A549 (cell line): ENCODE results near the gene SIRT4. TPM values are rescaled to one million over a fixed set of nuclear protein-coding genes. Genes with fewer than 3 reads are reported as not detected.

Experiments
- ATAC-seq, 2 experiments: fragments of 200-7000 bp in 1 of 2; fragments of >200 bp in 1 of 2; cut with Nextera tagmentation in 1 of 2; cut with Tn5 transposase in 1 of 2; 3 replicates each; pipeline versions ENCODE4 v1.8.0 to v1.9.1; 2018 to 2020; ENCODE audit warnings: mild to moderate bottlenecking in 1 of 2, moderate library complexity in 1 of 2
- CTCF ChIA-PET: fragments of 300-600 bp; sonication (Branson Sonifier 250); formaldehyde crosslinking; extraction: SDS; loops from one replicate; lab custom pipeline; 2021; ENCODE audit warnings: antibody characterized with exemption, inconsistent platforms; lab: Yijun Ruan, JAX
- POLR2A ChIA-PET: fragments of 350-600 bp; formaldehyde crosslinking; extraction: SDS; loops from one replicate; lab custom pipeline; 2021; ENCODE audit warnings: antibody characterized with exemption, inconsistent platforms; lab: Yijun Ruan, JAX
- DNase-seq, 2 experiments: peaks; one replicate each; pipeline versions ENCODE4 v3.0.0 to v3.0.0-alpha.2; 2011 to 2016; ENCODE audit warnings: low read depth in 1 of 2, low spot score in 1 of 2
- FAIRE-seq: peaks from 2 replicates; lab custom pipeline; 2011; peaks lifted over from hg19 to GRCh38; lab: Jason Lieb, UNC
- H3K27ac ChIP-seq, 2 experiments: fragments of >200 bp; sonication (Bioruptor Twin); formaldehyde crosslinking; 3 replicates each; pipeline ENCODE4 v1.5.1; 2016 to 2017
- H3K4me1 ChIP-seq: fragments of >200 bp; sonication (Bioruptor Twin); formaldehyde crosslinking; 3 replicates; pipeline ENCODE4 v1.6.1; 2016
- H3K4me2 ChIP-seq: fragments of >200 bp; sonication (Bioruptor Twin); formaldehyde crosslinking; 3 replicates; pipeline ENCODE4 v1.6.1; 2016
- H3K4me3 ChIP-seq: fragments of >200 bp; sonication (Bioruptor Twin); formaldehyde crosslinking; 3 replicates; pipeline ENCODE4 v1.5.1; 2016
- H3K9me3 ChIP-seq: fragments of >200 bp; sonication (Bioruptor Twin); formaldehyde crosslinking; 3 replicates; pipeline ENCODE4 v1.6.1; 2016
- BHLHE40 ChIP-seq: IDR thresholded peaks from 2 replicates; pipeline ENCODE4 v1.6.1; 2012; ENCODE audit warnings: low read depth, low read length, inconsistent platforms
- CBX8 ChIP-seq: fragments of 200-600 bp; sonication (generic); IDR thresholded peaks from 2 replicates; pipeline ENCODE4 v1.6.1; 2016
- EP300 ChIP-seq, 2 experiments: fragments of >200 bp; sonication (Bioruptor Twin); formaldehyde crosslinking; IDR thresholded peaks; 2 replicates in 1 of 2; 3 replicates in 1 of 2; pipeline ENCODE4 v1.6.1; 2016 to 2017
- FOSB ChIP-seq: fragments of 250-450 bp; sonication (Bioruptor Pico); IDR thresholded peaks from 2 replicates; pipeline ENCODE4 v1.5.0; 2020; ENCODE audit warnings: mild to moderate bottlenecking, moderate library complexity
- FOSL2 ChIP-seq, 2 experiments: fragments of 450-650 bp in 1 of 2; fragments of >200 bp in 1 of 2; sonication (Bioruptor Twin) in 1 of 2; formaldehyde crosslinking; IDR thresholded peaks; 2 replicates each; pipeline versions ENCODE4 v1.5.0 to v1.6.1; 2016 to 2020; ENCODE audit warnings: mild to moderate bottlenecking in 1 of 2, moderate library complexity in 1 of 2
- FOXS1 ChIP-seq: fragments of 250-450 bp; sonication (Bioruptor Pico); IDR thresholded peaks from 2 replicates; pipeline ENCODE4 v1.5.0; 2020; ENCODE audit warnings: mild to moderate bottlenecking, moderate library complexity
- JUN ChIP-seq, 2 experiments: fragments of >200 bp; sonication (Bioruptor Twin); formaldehyde crosslinking; IDR thresholded peaks; 2 replicates in 1 of 2; 3 replicates in 1 of 2; pipeline ENCODE4 v1.6.1; 2016 to 2017
- KDM1A ChIP-seq: fragments of 200-600 bp; sonication (generic); IDR thresholded peaks from 2 replicates; pipeline ENCODE4 v1.6.1; 2016; ENCODE audit warnings: low read depth, mild to moderate bottlenecking
- MAFK ChIP-seq: fragments of 450-650 bp; IDR thresholded peaks from 2 replicates; pipeline ENCODE4 v1.6.1; 2014; ENCODE audit not compliant: partially characterized antibody
- MYC ChIP-seq: IDR thresholded peaks from 2 replicates; pipeline ENCODE4 v1.6.1; 2012; ENCODE audit warnings: mild to moderate bottlenecking, inconsistent platforms, low read length, improper control_type of control experiment, borderline replicate concordance
- NFE2L2 ChIP-seq: fragments of 150-350 bp; conservative IDR thresholded peaks from 2 replicates; pipeline ENCODE4 v1.6.1; 2014; ENCODE audit warnings: low read length
- POLR2AphosphoS2 ChIP-seq: conservative IDR thresholded peaks from 2 replicates; pipeline ENCODE4 v1.6.1; 2012; ENCODE audit warnings: low read length, improper control_type of control experiment, inconsistent platforms
- RAD21 ChIP-seq, 2 experiments: fragments of >200 bp in 1 of 2; sonication (Bioruptor Twin) in 1 of 2; formaldehyde crosslinking in 1 of 2; IDR thresholded peaks in 1 of 2; conservative IDR thresholded peaks in 1 of 2; 2 replicates in 1 of 2; 3 replicates in 1 of 2; pipeline ENCODE4 v1.6.1; 2012 to 2018; ENCODE audit warnings: inconsistent platforms in 1 of 2
- RFX5 ChIP-seq: fragments of 450-650 bp; IDR thresholded peaks from 2 replicates; pipeline ENCODE4 v1.7.1; 2014; ENCODE audit warnings: antibody characterized with exemption, mild to moderate bottlenecking, moderate library complexity
- SMC3 ChIP-seq: fragments of >200 bp; sonication (Bioruptor Twin); formaldehyde crosslinking; IDR thresholded peaks from 3 replicates; pipeline ENCODE4 v1.6.1; 2018; ENCODE audit warnings: inconsistent platforms
- TFCP2L1 ChIP-seq: fragments of 250-450 bp; sonication (Bioruptor Pico); IDR thresholded peaks from 2 replicates; pipeline ENCODE4 v1.5.0; 2021; ENCODE audit warnings: mild to moderate bottlenecking
- ZFP36 ChIP-seq: fragments of 450-650 bp; IDR thresholded peaks from 2 replicates; pipeline ENCODE4 v1.6.1; 2014; ENCODE audit warnings: borderline replicate concordance; ENCODE audit not compliant: partially characterized antibody
- ZSCAN20 ChIP-seq: fragments of 250-450 bp; sonication (Bioruptor Pico); IDR thresholded peaks from 2 replicates; pipeline ENCODE4 v1.8.0; 2022; ENCODE audit warnings: mild to moderate bottlenecking, moderate library complexity
- WGBS: methylation state at CpG from one replicate; pipeline ENCODE4 v1.1.6; 2017; ENCODE audit errors: missing lambda C conversion rate; 5-methylcytosine and 5-hydroxymethylcytosine counted together
- polyA plus RNA-seq, 4 experiments: library from polyadenylated mRNA; depleted of rRNA in 3 of 4; stranded (reverse); fragments of >200 nt; fragmentation: RNase III in 1 of 4; extraction: RNeasy Plus Mini Kit Qiagen cat#74134 plus additional on column Dnase treatment in 1 of 4; gene quantifications; 2 replicates in 3 of 4; 3 replicates in 1 of 4; pipeline ENCODE4 v1.2.3, GENCODE V29; 2011 to 2017
- TF ChIP-seq, protein P1 (sequence below): IDR thresholded peaks from 2 replicates; pipeline ENCODE4 v1.6.1; 2012
- TF ChIP-seq, protein P2 (sequence below): fragments of 250-450 bp; sonication (Bioruptor Pico); IDR thresholded peaks from 2 replicates; pipeline ENCODE4 v1.5.0; 2021; ENCODE audit warnings: mild to moderate bottlenecking, moderate library complexity, borderline replicate concordance
- TF ChIP-seq, protein P3 (sequence below): fragments of 450-650 bp; IDR thresholded peaks from 2 replicates; pipeline ENCODE4 v1.6.1; 2014; ENCODE audit warnings: antibody characterized with exemption
- TF ChIP-seq, protein P4 (sequence below): fragments of >200 bp; sonication (Bioruptor Twin); formaldehyde crosslinking; IDR thresholded peaks from 3 replicates; pipeline ENCODE4 v1.6.1; 2016
- TF ChIP-seq, protein P5 (sequence below): fragments of >200 bp; sonication (Bioruptor Twin); formaldehyde crosslinking; IDR thresholded peaks from 2 replicates; pipeline ENCODE4 v1.6.1; 2016

SIRT4 gene
- polyA plus RNA-seq, 2 of the 4 experiments (the other 2 are of a cell fraction) = 1.6 TPM

DNA sequence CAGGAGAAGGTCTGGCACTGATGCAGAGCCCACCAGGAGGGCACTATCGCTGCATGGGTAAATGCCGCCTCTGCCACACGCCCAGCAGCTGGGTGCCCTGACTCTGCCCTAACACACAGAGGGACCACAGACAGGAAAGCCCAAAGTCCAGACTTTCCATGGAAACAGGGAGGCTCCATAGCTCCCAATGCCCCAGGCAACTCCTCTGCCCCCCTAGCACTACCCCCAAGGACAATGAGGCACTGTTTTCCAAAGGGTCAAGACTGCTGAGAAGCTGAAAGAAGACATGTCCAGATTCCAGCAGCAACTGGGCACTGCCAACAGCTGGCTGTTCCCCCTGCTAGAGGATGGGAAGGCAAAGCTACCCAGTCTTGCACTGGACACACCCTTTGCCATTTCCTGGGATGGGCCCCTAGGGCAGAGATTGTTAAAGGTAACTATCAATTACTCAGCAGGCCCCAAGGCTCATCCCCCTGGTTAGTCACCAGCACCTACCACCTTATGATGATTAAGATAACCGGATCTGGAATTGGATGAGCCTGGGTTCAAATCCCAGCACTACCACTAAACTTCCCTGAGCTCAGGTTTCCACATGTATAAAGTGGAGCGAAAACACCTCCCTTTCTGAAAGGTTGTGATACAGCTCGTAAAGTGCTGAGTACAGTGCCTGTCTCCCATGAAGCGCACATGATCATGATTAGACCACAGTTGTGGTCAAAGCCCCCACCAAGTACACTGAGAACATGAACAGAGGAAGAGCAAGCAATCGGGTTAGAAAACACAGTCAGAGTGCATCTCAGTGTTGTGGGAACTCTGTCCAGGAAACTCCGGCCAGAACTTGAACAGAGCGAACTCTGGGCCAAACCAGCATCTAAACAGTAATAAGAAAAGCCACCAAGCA is 39.9 kb upstream of the SIRT4 start (continued):
- TF ChIP-seq, protein P1, sequence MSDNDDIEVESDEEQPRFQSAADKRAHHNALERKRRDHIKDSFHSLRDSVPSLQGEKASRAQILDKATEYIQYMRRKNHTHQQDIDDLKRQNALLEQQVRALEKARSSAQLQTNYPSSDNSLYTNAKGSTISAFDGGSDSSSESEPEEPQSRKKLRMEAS = no peak; the same call in 1 of the 2 replicates
- TF ChIP-seq FOSL2 (IDR thresholded peaks at IDR 0.05) = no peak
- TF ChIP-seq FOSL2 (CRISPR knock-in tag; IDR thresholded peaks at IDR 0.05) = peak; percentile 65
- no peak for TF ChIP-seq POLR2AphosphoS2
- TF ChIP-seq, protein P2, sequence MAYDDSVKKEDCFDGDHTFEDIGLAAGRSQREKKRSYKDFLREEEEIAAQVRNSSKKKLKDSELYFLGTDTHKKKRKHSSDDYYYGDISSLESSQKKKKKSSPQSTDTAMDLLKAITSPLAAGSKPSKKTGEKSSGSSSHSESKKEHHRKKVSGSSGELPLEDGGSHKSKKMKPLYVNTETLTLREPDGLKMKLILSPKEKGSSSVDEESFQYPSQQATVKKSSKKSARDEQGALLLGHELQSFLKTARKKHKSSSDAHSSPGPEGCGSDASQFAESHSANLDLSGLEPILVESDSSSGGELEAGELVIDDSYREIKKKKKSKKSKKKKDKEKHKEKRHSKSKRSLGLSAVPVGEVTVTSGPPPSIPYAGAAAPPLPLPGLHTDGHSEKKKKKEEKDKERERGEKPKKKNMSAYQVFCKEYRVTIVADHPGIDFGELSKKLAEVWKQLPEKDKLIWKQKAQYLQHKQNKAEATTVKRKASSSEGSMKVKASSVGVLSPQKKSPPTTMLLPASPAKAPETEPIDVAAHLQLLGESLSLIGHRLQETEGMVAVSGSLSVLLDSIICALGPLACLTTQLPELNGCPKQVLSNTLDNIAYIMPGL (CRISPR knock-in tag) = no peak
- no peak for TF ChIP-seq MYC
- no peak for TF ChIP-seq NFE2L2
- TF ChIP-seq, all 56 proteins: peak for 4

DNA sequence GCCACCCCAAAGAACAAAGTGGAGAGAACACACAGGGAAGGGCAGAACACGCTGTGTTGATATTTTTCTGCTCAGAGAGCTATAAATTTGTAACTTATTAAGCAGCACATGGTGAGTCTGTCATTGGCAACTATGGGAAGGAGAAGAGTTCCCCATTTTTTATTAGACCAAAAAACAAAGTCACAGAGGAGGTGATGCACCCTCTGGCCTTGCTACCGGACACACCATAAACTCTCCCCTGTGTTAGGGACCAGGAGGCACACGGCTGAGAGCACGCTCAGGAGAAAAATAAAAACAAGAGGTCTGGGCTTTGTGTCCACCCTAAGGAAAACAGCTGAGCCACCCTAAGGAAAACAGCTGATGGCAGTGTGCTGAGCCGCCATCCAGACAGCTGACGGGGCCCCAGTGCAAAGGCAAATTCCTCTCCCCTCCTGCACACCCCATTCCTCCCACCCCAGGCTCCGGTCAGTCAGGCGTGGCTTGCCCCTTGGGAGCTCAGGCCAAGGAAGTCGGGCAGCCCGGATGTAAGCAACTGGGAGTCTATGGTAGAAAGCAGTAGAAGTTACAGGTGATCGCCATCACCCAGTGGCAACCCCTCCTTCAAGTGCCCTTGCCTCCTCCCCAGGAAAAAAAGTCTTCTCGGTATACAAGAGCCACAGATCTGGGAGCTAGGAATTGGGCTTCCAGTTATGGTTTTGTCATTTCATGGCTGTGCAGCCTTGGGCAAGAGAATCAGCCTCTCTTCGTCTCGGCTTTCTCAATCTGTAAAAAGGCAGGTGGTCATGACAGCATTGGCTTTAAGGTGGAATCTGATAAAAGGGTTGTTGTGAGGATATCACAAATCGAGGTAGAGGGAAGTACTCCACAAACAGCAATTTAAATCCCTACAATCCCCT is 39.0 kb upstream of the SIRT4 start:
- POLR2A ChIA-PET = interaction anchor here (0.6 to 4.9 kb wide), 10 partner anchors 15 to 62 kb away, joined by 3 to 47 read pairs (median 12); partner anchors contain the start of genes RNU4-1, RNU4-2 and RPLP0
- H3K4me1 ChIP-seq = peaks cover 61% of the 10 kb centered on the region
- TF ChIP-seq, protein P3, sequence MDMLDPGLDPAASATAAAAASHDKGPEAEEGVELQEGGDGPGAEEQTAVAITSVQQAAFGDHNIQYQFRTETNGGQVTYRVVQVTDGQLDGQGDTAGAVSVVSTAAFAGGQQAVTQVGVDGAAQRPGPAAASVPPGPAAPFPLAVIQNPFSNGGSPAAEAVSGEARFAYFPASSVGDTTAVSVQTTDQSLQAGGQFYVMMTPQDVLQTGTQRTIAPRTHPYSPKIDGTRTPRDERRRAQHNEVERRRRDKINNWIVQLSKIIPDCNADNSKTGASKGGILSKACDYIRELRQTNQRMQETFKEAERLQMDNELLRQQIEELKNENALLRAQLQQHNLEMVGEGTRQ = no peak
- TF ChIP-seq, protein P1 = 0 out of 2 replicates have a peak, but pooled peaks have one; percentile 11
- no peak for TF ChIP-seq RFX5

DNA sequence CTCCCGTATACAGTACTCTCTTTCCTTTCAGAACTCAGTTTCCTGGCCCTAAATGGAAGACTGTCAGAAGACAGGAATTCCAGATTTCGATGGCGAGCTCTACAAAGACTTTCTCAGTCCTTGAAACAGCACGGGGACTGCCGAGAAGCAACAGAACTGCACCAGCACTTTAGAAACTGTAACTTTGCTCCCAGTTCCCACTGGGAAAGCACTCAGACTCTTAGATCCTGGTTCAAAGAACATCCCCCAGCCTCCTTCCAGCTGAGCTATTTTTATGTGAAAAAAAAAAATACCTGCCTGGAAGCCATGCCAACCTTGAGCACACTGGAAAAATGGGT is 38.4 kb upstream of the SIRT4 start:
- no peaks in the 10 kb centered on the region for H3K9me3 ChIP-seq
- FAIRE-seq = no peak
- DNase-seq = no peak
- H3K4me1 ChIP-seq = peaks cover 55% of the 10 kb centered on the region
- H3K4me3 ChIP-seq = peak overlapping the region; percentile 99
- ChIA-PET CTCF (interaction anchor here (0.9 to 43.7 kb wide), 9 partner anchors 19 to 64 kb away, joined by 3 to 1367 read pairs (median 4); partner anchors contain the start of gene RNU4-2), POLR2A (interaction anchor here (0.6 to 4.9 kb wide), 7 partner anchors 17 to 63 kb away, joined by 4 to 47 read pairs (median 13); partner anchors contain the start of genes RNU4-2 and RPLP0)
- no peak for ATAC-seq
- H3K4me2 ChIP-seq = peak overlapping the region; percentile 100
- H3K27ac ChIP-seq = peak overlapping the region; percentile 99
- 53% methylated on average over 5 of the region's 5 CpGs for WGBS
- TF ChIP-seq RAD21 (conservative IDR thresholded peaks at IDR 0.05 in 1 of 2, IDR thresholded peaks at IDR 0.05 in 1 of 2) (no peak), MAFK (no peak), KDM1A (no peak), NFE2L2 (no peak), TFCP2L1 (CRISPR knock-in tag) (no peak), ZFP36 (no peak), JUN (IDR thresholded peaks at IDR 0.05) (no peak), FOSB (CRISPR knock-in tag) (no peak), BHLHE40 (no peak), CBX8 (no peak), ZSCAN20 (CRISPR knock-in tag) (no peak), EP300 (IDR thresholded peaks at IDR 0.05) (no peak), SMC3 (no peak), FOXS1 (CRISPR knock-in tag) (no peak)
- TF ChIP-seq, protein P4, sequence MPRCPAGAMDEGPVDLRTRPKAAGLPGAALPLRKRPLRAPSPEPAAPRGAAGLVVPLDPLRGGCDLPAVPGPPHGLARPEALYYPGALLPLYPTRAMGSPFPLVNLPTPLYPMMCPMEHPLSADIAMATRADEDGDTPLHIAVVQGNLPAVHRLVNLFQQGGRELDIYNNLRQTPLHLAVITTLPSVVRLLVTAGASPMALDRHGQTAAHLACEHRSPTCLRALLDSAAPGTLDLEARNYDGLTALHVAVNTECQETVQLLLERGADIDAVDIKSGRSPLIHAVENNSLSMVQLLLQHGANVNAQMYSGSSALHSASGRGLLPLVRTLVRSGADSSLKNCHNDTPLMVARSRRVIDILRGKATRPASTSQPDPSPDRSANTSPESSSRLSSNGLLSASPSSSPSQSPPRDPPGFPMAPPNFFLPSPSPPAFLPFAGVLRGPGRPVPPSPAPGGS = no peak
- TF ChIP-seq, protein P3 = no peak
- TF ChIP-seq, protein P5, sequence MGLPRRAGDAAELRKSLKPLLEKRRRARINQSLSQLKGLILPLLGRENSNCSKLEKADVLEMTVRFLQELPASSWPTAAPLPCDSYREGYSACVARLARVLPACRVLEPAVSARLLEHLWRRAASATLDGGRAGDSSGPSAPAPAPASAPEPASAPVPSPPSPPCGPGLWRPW = no peak

More for the DNA sequence above, 39.0 kb upstream of the SIRT4 start:
- Histone ChIP-seq H3K4me3 (peak overlapping the region; percentile 99), H3K9me3 (no peaks in the 10 kb centered on the region), H3K27ac (peak overlapping the region; percentile 99), H3K4me2 (peak overlapping the region; percentile 100)
- DNase-seq (no peak), ATAC-seq (peak in 1 of 2 experiments; percentile 17; a peak in 3 of 6 replicates), FAIRE-seq (no peak)
- 25% methylated on average over 15 of the region's 15 CpGs for WGBS
- CTCF ChIA-PET = interaction anchor here (0.9 to 43.7 kb wide), 10 partner anchors 18 to 64 kb away, joined by 3 to 1367 read pairs (median 4); partner anchors contain the start of gene RNU4-2
